ENCODE results near the gene NOTO.

Gene NOTO

GRCh38 chr2:73214120-73215035 is 12.0 kb downstream of the NOTO start, which contains the start of gene SMYD5 (continued):
- TF ChIP-seq ZNF600 (tag by site-specific recombination; IDR thresholded peaks at IDR 0.05): no peak
- no peak for TF ChIP-seq ZNF610 (tag by site-specific recombination; IDR thresholded peaks at IDR 0.05; ENCODE audit: borderline replicate concordance)
- no peak for TF ChIP-seq ZNF558 (tag by site-specific recombination; IDR thresholded peaks at IDR 0.05)
- TF ChIP-seq ZNF473 (tag by site-specific recombination; IDR thresholded peaks at IDR 0.05): no peak
- TF ChIP-seq ZNF280C (tag by site-specific recombination; IDR thresholded peaks at IDR 0.05): no peak
- TF ChIP-seq ZBTB7A (tag by site-specific recombination; IDR thresholded peaks at IDR 0.05; ENCODE audit: low read depth): no peak
- no peak for TF ChIP-seq ZNF571 (tag by site-specific recombination; IDR thresholded peaks at IDR 0.05)
- TF ChIP-seq ZNF121 (tag by site-specific recombination; IDR thresholded peaks at IDR 0.05): no peak
- no peak for TF ChIP-seq ZNF791 (tag by site-specific recombination; IDR thresholded peaks at IDR 0.05)
- TF ChIP-seq, protein P1, sequence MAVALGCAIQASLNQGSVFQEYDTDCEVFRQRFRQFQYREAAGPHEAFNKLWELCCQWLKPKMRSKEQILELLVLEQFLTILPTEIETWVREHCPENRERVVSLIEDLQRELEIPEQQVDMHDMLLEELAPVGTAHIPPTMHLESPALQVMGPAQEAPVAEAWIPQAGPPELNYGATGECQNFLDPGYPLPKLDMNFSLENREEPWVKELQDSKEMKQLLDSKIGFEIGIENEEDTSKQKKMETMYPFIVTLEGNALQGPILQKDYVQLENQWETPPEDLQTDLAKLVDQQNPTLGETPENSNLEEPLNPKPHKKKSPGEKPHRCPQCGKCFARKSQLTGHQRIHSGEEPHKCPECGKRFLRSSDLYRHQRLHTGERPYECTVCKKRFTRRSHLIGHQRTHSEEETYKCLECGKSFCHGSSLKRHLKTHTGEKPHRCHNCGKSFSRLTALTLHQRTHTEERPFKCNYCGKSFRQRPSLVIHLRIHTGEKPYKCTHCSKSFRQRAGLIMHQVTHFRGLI (tag by site-specific recombination; IDR thresholded peaks at IDR 0.05): no peak
- 0 out of 2 replicates have a peak, but pooled peaks have one; percentile 21 for TF ChIP-seq ZIC2 (tag by site-specific recombination; IDR thresholded peaks at IDR 0.05)
- no peak for TF ChIP-seq ZNF416 (tag by site-specific recombination; IDR thresholded peaks at IDR 0.05)
- no peak for TF ChIP-seq ZNF530 (tag by site-specific recombination; IDR thresholded peaks at IDR 0.05; ENCODE audit: low read depth)
- TF ChIP-seq ZNF274 (IDR thresholded peaks at IDR 0.05; ENCODE audit: low read length): no peak
- TF ChIP-seq ZNF274 (tag by site-specific recombination; IDR thresholded peaks at IDR 0.05; ENCODE audit: borderline replicate concordance): no peak
- peak; percentile 100 for TF ChIP-seq KLF16 (tag by site-specific recombination; IDR thresholded peaks at IDR 0.05)
- no peak for TF ChIP-seq SALL2 (tag by site-specific recombination; IDR thresholded peaks at IDR 0.05; ENCODE audit: borderline replicate concordance)
- TF ChIP-seq ZNF529 (tag by site-specific recombination; IDR thresholded peaks at IDR 0.05; ENCODE audit: insufficient replicate concordance): no peak
- TF ChIP-seq GLIS2 (tag by site-specific recombination; IDR thresholded peaks at IDR 0.05): 0 out of 2 replicates have a peak, but pooled peaks have one; percentile 29
- no peak for TF ChIP-seq ZNF175 (tag by site-specific recombination; IDR thresholded peaks at IDR 0.05)
- TF ChIP-seq ZNF560 (tag by site-specific recombination; IDR thresholded peaks at IDR 0.05; ENCODE audit: borderline replicate concordance): no peak
- no peak for TF ChIP-seq ZNF174 (tag by site-specific recombination; IDR thresholded peaks at IDR 0.05)
- TF ChIP-seq, protein P2, sequence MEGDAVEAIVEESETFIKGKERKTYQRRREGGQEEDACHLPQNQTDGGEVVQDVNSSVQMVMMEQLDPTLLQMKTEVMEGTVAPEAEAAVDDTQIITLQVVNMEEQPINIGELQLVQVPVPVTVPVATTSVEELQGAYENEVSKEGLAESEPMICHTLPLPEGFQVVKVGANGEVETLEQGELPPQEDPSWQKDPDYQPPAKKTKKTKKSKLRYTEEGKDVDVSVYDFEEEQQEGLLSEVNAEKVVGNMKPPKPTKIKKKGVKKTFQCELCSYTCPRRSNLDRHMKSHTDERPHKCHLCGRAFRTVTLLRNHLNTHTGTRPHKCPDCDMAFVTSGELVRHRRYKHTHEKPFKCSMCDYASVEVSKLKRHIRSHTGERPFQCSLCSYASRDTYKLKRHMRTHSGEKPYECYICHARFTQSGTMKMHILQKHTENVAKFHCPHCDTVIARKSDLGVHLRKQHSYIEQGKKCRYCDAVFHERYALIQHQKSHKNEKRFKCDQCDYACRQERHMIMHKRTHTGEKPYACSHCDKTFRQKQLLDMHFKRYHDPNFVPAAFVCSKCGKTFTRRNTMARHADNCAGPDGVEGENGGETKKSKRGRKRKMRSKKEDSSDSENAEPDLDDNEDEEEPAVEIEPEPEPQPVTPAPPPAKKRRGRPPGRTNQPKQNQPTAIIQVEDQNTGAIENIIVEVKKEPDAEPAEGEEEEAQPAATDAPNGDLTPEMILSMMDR (tag by site-specific recombination; IDR thresholded peaks at IDR 0.05): no peak
- no peak for TF ChIP-seq GFI1B (tag by site-specific recombination; IDR thresholded peaks at IDR 0.05)
- no peak for TF ChIP-seq ZNF19 (tag by site-specific recombination; IDR thresholded peaks at IDR 0.05; ENCODE audit: low read depth)
- no peak for TF ChIP-seq HOXC10 (CRISPR knock-in tag; IDR thresholded peaks at IDR 0.05)
- 0 out of 2 replicates have a peak, but pooled peaks have one; percentile 53 for TF ChIP-seq ZNF324 (tag by site-specific recombination; IDR thresholded peaks at IDR 0.05)
- no peak for TF ChIP-seq BCL6B (tag by site-specific recombination; IDR thresholded peaks at IDR 0.05)
- TF ChIP-seq, protein P3, sequence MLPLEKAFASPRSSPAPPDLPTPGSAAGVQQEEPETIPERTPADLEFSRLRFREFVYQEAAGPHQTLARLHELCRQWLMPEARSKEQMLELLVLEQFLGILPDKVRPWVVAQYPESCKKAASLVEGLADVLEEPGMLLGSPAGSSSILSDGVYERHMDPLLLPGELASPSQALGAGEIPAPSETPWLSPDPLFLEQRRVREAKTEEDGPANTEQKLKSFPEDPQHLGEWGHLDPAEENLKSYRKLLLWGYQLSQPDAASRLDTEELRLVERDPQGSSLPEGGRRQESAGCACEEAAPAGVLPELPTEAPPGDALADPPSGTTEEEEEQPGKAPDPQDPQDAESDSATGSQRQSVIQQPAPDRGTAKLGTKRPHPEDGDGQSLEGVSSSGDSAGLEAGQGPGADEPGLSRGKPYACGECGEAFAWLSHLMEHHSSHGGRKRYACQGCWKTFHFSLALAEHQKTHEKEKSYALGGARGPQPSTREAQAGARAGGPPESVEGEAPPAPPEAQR (tag by site-specific recombination; IDR thresholded peaks at IDR 0.05): no peak
- TF ChIP-seq ZNF221 (tag by site-specific recombination; IDR thresholded peaks at IDR 0.05; ENCODE audit: borderline replicate concordance): no peak
- TF ChIP-seq ZNF114 (tag by site-specific recombination; IDR thresholded peaks at IDR 0.05): no peak

Data from HEK293 (cell line).